ENCODE results near the gene PEX10.

The PEX10 gene

GRCh38 chr1:2405588-2406295, 6.6 kb downstream of the PEX10 start:
- DNase-seq (ENCODE audit: low spot score) (no peak), FAIRE-seq (no peak)

GRCh38 chr1:2404890-2405511, 7.4 kb downstream of the PEX10 start:
- DNase-seq (ENCODE audit: low spot score): no peak
- no peak for FAIRE-seq

GRCh38 chr1:2404142-2404889, 8.0 kb downstream of the PEX10 start:
- no peak for FAIRE-seq
- no peak for DNase-seq (ENCODE audit: low spot score)

GRCh38 chr1:2403273-2403672, 9.1 kb downstream of the PEX10 start:
- DNase-seq (ENCODE audit: low spot score): no peak
- no peak for FAIRE-seq

GRCh38 chr1:2402420-2402819, 9.9 kb downstream of the PEX10 start:
- no peak for FAIRE-seq
- no peak for DNase-seq (ENCODE audit: low spot score)

GRCh38 chr1:2400950-2401649, 11.3 kb downstream of the PEX10 start:
- FAIRE-seq: peak; percentile 44
- no peak for DNase-seq (ENCODE audit: low spot score)

GRCh38 chr1:2400576-2400909, 11.8 kb downstream of the PEX10 start:
- FAIRE-seq: no peak

GRCh38 chr1:2399890-2400575, 12.3 kb downstream of the PEX10 start:
- FAIRE-seq: no peak
- DNase-seq (ENCODE audit: low spot score): no peak

More at GRCh38 chr1:2400576-2400909, 11.8 kb downstream of the PEX10 start:
- no peak for DNase-seq (ENCODE audit: low spot score)

GRCh38 chr1:2398871-2399270, 13.5 kb downstream of the PEX10 start:
- DNase-seq (ENCODE audit: low spot score) (no peak), FAIRE-seq (no peak)

DNA sequence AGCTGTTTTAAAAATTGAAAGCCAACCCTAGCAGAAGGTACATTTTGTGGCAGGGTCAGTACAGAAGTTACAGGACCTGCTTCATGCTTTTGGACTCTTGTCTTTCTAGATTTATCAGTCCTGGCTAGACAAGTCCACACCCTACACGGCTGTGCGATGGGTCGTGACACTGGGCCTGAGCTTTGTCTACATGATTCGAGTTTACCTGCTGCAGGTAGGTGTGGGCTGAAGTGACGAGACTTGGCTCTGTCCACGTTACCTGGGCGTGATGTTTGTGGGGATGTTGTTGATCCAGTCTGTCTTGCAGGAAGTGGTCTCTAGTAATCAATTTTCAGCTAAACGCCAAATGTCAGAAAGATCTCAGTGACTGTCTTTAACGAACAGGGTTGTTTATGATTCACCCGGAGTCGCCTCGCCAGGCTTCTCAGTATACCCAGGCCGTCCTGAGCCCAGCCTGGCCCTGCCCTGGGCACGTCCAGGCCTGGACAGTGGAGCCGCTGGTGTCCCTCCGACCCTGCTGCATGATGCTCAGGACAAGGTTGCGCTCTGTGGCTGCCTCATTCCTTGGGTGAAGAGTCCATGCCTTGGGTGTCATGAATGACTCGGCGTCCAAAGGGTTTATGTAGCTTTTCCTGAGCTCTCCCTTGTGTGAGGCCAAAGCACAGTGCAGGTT, 15.2 kb downstream of the PEX10 start:
- FAIRE-seq (no peak), DNase-seq (ENCODE audit: low spot score) (no peak)

DNA sequence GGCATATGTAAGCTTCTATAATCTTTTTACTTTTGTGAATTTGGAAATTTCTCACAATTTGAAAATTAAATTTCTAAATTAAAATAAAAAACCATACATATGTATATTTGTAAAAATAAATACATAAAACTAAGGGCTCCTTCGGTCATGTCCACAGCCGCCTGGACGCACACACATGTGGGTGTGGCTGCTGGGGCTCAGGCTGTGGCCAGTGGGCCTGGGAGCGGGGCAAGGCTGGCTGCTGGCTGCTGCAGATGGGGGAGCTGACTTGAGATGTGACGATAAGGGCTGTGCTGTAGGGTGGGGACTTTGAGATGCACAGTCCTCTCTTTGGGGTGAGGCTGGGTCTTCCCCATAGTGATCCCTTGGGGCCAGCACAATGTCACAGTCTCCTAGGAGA, 15.9 kb downstream of the PEX10 start:
- FAIRE-seq (no peak), DNase-seq (ENCODE audit: low spot score) (no peak)

GRCh38 chr1:2396059-2396458, 16.3 kb downstream of the PEX10 start:
- FAIRE-seq: no peak
- DNase-seq (ENCODE audit: low spot score): no peak

DNA sequence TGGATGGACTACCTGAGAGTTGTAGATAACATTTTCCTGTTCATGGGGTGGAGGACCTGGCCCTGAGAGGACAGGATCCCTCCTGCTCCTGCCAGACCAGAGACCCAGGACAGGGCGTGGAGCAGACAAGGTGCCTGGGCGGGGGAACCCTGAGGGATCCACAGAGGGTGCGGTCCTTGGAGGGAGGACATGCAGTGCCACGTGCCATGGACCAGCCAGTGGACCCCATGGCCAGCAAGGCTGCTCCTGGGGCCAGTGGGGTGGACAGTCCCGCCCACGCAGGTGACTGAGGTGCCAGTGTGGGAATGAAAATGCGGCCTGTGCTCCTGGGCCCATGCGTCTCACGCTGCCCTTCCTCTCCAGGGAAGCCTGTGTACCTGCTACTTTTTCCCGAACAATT, 17.1 kb downstream of the PEX10 start:
- FAIRE-seq (no peak), DNase-seq (ENCODE audit: low spot score) (no peak)

GRCh38 chr1:2394761-2395160, 17.6 kb downstream of the PEX10 start:
- DNase-seq (ENCODE audit: low spot score): no peak
- FAIRE-seq: no peak

DNA sequence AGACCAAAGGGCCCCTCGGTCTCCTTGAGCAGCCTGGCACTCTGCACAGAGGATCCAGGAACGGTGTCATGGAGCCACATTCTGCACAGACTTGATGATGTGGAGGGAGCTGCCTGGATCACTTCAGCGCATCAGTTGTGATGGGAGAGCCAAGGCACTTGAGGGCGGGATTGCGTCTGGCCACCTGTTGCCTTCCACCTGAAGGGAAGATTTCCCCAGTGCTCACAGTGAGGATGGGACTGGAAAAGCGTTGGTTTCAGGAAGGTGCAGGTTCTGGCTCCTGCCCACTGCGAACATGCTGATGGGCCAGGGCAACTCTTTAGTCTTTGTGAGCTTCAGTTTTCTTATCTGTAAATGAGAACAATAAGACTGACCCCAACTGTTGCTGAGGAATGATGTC, 18.1 kb downstream of the PEX10 start:
- FAIRE-seq (no peak), DNase-seq (ENCODE audit: low spot score) (no peak)

DNA sequence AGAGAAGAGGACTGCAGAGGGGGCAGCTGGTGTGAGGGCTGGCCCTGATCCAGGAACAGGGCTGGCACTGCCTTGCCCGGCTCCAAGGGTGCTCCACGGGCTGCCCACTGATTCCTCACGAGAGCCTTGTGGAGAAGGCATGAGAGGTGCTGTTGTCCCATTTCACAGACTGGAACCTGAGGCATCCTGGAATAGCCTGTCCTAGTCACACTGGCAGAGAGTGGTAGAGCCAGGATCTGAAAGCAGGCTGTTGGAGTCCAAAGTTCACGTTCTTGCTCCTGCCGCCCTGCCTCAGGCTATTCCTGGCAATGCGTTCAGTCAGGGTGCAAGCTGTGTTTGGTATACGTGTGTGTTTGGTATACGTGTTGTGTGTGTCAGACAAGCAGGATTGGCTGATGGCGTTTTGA, 18.9 kb downstream of the PEX10 start:
- FAIRE-seq (no peak), DNase-seq (ENCODE audit: low spot score) (no peak)

DNA sequence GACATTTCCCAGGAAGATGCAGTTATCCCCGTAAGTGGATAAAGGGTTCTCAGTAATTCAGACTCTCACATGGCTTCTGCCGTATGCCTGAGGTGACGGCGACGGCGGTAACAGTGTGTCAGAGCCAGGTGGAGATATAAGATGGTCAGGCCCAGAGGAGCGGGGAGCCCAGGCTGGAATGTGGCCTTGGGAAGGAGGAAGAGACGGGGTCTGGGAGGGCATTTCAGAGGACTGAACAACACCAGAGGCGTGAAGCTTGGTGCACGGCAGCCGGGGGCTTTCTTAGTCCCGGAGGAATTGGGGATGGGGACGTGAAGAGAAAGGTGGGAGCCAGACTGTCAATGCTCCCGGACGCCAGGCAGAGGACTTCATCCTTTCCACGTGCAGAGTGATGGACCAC, 19.7 kb downstream of the PEX10 start:
- no peak for DNase-seq (ENCODE audit: low spot score)
- no peak for FAIRE-seq

- FAIRE-seq: no peak
- DNase-seq (ENCODE audit: low spot score): no peak
These were observed 20.3 kb downstream of the PEX10 start for GRCh38 chr1:2391931-2392509.

DNA sequence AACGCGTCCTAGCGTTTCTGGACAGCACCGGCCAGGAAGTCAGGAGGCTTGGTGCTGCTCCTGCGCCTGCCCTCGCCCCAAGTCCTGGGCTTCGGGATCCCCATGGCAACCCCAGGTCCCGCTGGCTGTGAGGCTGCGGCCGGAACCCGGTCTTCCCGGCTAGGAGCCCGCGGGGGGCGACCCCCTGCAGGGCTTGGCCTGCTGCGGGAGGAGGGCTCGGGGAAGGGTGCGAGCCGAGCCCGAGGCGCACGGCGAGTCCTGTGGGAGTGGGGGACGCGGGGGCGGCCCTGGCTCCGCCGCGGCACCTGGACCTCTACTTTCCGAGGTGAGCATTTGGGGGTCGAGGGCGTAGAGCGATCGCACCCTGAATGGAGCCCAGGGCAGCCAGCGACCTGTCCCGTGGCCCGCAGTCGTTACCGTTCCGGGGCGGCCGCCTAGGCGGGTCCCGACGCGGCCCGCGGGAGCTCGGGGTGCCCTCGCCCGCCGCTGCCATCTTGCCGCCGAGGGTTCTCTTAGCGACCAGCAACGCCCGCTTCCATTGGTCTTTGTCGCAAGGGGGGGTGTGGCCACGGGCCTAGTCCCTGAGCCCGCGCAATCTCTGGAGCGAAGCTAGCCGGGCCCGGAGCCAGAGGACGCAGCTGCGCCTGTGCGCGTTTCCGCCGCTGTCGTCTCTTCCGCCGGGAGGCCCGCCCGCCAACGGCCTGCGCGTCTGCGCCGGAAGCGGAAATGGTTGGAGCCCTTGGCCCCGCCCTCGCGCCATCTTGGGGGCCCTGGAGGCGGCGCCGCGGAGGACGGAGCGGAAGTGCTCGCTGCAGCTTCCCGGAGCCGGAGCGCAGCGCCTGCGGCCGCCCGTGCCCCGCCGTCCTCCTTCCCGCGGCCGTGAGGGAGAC, 21.1 kb downstream of the PEX10 start, which contains the start of the genes MORN1 and RER1:
Gene MORN1 (minus strand): TSS at position 514 of the 890 bp plus-strand sequence. CDS start 21 bp downstream, at position 493.
Gene RER1 (plus strand): TSS at position 801 of the 890 bp plus-strand sequence. CDS start 3,950 bp downstream, outside the sequence.
- DNase-seq (ENCODE audit: low spot score) (peak; percentile 97), FAIRE-seq (peak; percentile 79)

Data from urothelium cell line (cell line).